Hepatocyte (in vitro differentiated cells): ENCODE results near the gene EOLA1.

Experiments
- CTCF ChIP-seq: fragments of 200-600 bp; sonication (generic); IDR thresholded peaks from 2 replicates; pipeline ENCODE4 v1.5.1; 2016; ENCODE audit warnings: antibody characterized with exemption, mild to moderate bottlenecking; ENCODE audit not compliant: poor library complexity
- EZH2 ChIP-seq: fragments of 200-600 bp; sonication (generic); IDR thresholded peaks from 2 replicates; pipeline ENCODE4 v1.6.1; 2016; ENCODE audit warnings: antibody characterized with exemption, mild to moderate bottlenecking, borderline replicate concordance
- EZH2phosphoT487 ChIP-seq: fragments of 200-600 bp; sonication (generic); IDR thresholded peaks from one replicate; pipeline ENCODE4 v1.6.1; 2018; ENCODE audit warnings: antibody characterized with exemption, mild to moderate bottlenecking, low read depth, moderate library complexity; ENCODE audit not compliant: unreplicated experiment, severe bottlenecking

GRCh38 chrX:149491812-149492211 is 49.0 kb upstream of the EOLA1 start:
- no peak for TF ChIP-seq CTCF
- no peak for TF ChIP-seq EZH2
- TF ChIP-seq EZH2phosphoT487, result no peak
